ENCODE measurements around the gene LRRC10B.

LRRC10B gene

DNA sequence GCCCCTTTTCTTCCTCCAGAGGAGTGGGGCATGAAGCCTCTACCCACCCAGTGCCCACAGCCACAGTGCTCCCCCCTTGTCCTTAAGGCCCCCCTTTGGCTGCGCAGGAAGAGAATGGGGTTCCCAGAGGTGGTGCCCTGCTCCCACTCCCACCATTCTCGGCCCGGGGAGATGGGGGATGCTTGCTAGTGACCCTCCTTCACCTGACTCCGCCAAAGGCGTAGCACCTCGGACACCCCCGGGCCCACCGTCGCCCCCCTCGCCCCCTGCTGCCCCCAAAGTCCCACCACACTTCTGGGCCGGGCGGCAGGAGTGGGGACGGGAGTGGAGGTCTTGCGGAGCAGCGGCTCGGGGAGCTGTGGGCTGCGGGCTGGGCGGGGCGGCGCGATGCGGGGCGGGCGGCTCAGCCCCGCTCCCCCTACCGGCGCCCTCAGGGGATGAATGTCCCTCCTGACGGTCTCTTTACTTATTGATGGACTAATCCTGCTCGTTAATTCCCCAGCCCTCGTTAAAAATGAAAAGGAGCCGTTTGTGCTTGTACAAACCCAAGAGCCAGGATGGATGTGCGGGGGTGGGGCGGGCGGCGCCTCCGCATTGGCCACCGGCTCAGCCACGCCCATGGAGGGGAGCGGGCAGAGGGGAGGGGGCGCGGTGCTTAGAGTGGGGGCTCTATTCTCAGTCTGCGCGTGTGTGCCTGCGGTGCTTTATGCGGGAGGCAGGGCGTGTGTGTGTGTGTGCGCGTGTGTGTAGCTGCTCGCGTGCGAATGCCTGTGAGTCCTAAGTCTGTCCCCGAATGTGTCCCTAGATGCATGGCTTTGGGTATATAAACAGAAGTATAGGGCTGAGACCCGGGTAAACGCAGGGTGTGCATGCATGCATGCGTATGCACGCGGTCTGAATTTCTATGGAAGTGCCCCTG, 46.8 kb downstream of the LRRC10B start:
- TF ChIP-seq, protein P1, sequence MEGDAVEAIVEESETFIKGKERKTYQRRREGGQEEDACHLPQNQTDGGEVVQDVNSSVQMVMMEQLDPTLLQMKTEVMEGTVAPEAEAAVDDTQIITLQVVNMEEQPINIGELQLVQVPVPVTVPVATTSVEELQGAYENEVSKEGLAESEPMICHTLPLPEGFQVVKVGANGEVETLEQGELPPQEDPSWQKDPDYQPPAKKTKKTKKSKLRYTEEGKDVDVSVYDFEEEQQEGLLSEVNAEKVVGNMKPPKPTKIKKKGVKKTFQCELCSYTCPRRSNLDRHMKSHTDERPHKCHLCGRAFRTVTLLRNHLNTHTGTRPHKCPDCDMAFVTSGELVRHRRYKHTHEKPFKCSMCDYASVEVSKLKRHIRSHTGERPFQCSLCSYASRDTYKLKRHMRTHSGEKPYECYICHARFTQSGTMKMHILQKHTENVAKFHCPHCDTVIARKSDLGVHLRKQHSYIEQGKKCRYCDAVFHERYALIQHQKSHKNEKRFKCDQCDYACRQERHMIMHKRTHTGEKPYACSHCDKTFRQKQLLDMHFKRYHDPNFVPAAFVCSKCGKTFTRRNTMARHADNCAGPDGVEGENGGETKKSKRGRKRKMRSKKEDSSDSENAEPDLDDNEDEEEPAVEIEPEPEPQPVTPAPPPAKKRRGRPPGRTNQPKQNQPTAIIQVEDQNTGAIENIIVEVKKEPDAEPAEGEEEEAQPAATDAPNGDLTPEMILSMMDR (IDR thresholded peaks at IDR 0.05; ENCODE audit: low read depth, low read length), result no peak
- no peak for DNase-seq (ENCODE audit: low read depth, low spot score)
- in situ Hi-C loops (cut with HindIII; ENCODE audit: low sequenced_read_pairs), result no loop called here
- no peak overlapping the region for H3K4me3 ChIP-seq (ENCODE audit: low read depth, low read length)

DNA sequence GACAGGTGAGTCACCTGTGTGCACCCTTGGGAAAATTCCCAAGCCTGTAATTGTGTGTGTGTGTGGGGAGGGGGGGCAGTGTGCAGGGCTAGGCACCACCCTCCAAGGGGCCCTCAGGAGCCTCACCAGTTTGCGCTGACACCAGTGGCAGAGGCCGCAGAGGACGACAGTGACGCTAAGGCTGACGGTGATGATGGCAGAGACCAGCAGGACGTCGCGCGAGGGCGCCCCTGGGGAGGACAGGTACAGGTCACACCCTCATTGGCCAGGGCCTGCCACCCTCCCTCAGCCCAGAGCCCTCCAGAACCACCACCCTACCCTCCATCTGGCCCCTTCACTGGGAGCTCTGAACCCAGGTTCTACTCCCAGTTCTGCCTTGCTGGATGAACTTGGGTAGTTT, 47.4 kb downstream of the LRRC10B start:
- no peak overlapping the region for H3K4me3 ChIP-seq (ENCODE audit: low read depth, low read length)
- TF ChIP-seq, protein P1 (IDR thresholded peaks at IDR 0.05; ENCODE audit: low read depth, low read length), result no peak
- in situ Hi-C loops (cut with HindIII; ENCODE audit: low sequenced_read_pairs), result no loop called here
- no peak for DNase-seq (ENCODE audit: low read depth, low spot score)

DNA sequence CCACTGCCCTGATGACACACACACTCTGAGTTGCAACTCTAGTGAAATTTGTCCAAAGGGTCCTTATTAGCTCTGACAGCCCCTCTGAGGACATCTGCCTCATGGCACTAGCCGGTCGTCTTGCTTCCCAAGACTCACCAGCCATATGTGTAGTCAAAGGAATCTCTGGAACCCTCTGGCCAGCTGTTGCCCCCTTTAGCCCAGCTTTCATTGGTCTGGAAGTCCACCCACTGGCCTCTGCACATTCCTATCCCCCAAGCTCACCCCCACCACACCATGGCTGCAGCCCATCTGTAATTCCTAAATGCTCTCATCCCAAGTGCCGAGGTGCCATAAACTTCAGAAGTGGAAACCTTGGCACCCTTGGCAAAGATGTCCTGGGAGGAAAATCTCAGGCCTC, 48.1 kb downstream of the LRRC10B start:
- TF ChIP-seq, protein P1 (IDR thresholded peaks at IDR 0.05; ENCODE audit: low read depth, low read length), result no peak
- no peak for DNase-seq (ENCODE audit: low read depth, low spot score)
- no peak overlapping the region for H3K4me3 ChIP-seq (ENCODE audit: low read depth, low read length)
- in situ Hi-C loops (cut with HindIII; ENCODE audit: low sequenced_read_pairs), result no loop called here
